Measurements from ENCODE around the gene ARHGAP22. TPM values are rescaled to one million over a fixed set of nuclear protein-coding genes. Genes with fewer than 3 reads are reported as not detected.

The ARHGAP22 gene
- total RNA-seq, 2 experiments from 2014 or later: 0.19 to 0.46 TPM

DNA sequence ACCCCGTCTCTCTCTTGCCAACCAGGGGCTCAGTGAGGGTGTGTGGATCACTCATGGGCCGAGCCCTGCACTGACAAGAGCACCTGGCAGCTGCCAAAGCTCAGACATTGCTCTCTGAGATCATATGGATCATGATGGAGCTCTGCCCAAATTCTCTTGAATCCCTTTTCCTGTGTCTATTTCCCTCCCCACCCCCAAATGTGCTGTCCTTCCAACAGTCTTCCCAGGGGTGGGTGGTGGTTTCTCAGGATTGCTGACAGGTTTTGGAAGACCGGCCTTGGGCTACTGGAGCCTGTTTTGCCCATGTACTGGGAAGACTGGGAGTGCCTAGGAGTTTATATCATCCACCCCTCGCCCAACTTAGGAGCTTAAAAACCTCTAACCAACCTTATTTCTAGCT lies 10.5 kb downstream of the ARHGAP22 start:
- Histone ChIP-seq H3K36me3 (ENCODE audit: insufficient read depth, low read length) (no peaks in the 10 kb centered on the region), H3K4me1 (ENCODE audit: insufficient read depth, low read length, poor library complexity, severe bottlenecking) (no peaks in the 10 kb centered on the region), H3K27ac (ENCODE audit: low read depth, low read length, poor library complexity, severe bottlenecking) (no peak overlapping the region), H2AFZ (ENCODE audit: low read length) (no peak overlapping the region), H3K79me2 (ENCODE audit: insufficient read depth, low read depth, low read length) (no peaks in the 10 kb centered on the region), H4K20me1 (ENCODE audit: insufficient read depth, low read length) (no peaks in the 10 kb centered on the region), H3K4me2 (ENCODE audit: low read length) (no peak overlapping the region), H3K9me2 (ENCODE audit: insufficient read depth, low read length) (no peaks in the 10 kb centered on the region), H3K4me3 (ENCODE audit: low read depth, low read length, poor library complexity, severe bottlenecking) (no peak overlapping the region), H3K9me3 (ENCODE audit: low read length) (no peaks in the 10 kb centered on the region)
- no peak for DNase-seq (ENCODE audit: low spot score)
- BruUV-seq (replicated peaks): no TSS peak
- CTCF ChIA-PET (ENCODE audit: unreplicated experiment): no interaction called here
- intact Hi-C loops (cut with micrococcal nuclease; ENCODE audit: unreplicated experiment): no loop called here
- no peak for TF ChIP-seq EZH2phosphoT487 (IDR thresholded peaks at IDR 0.05; ENCODE audit: borderline replicate concordance, low read depth, low read length)
- TF ChIP-seq, protein P1, sequence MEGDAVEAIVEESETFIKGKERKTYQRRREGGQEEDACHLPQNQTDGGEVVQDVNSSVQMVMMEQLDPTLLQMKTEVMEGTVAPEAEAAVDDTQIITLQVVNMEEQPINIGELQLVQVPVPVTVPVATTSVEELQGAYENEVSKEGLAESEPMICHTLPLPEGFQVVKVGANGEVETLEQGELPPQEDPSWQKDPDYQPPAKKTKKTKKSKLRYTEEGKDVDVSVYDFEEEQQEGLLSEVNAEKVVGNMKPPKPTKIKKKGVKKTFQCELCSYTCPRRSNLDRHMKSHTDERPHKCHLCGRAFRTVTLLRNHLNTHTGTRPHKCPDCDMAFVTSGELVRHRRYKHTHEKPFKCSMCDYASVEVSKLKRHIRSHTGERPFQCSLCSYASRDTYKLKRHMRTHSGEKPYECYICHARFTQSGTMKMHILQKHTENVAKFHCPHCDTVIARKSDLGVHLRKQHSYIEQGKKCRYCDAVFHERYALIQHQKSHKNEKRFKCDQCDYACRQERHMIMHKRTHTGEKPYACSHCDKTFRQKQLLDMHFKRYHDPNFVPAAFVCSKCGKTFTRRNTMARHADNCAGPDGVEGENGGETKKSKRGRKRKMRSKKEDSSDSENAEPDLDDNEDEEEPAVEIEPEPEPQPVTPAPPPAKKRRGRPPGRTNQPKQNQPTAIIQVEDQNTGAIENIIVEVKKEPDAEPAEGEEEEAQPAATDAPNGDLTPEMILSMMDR (conservative IDR thresholded peaks at IDR 0.05; ENCODE audit: low read length): no peak
- POLR2A ChIA-PET: interaction anchor here (0.6 kb wide), 1 partner anchor 20 kb away, joined by 4 read pairs; no protein-coding TSS in a partner anchor

DNA sequence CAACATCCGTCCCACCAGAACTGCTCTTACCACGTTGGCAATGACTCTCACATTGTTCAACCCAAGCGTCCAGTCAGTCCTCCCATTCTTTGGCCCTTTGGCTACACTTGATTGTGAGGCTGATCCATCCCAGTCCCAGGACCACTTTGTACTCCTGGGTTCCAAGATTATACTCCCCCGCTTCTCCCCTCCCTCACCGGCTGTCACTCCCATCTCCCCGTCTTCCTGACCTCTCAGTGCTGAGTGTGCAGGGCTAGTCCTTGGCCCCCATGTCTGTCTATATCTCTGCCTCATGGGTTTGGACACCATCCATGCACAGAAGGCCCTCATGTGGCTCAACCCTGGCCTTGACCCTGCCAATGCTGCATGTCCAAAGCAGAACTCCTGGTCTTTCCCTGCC lies 12.5 kb downstream of the ARHGAP22 start:
- BruUV-seq (replicated peaks): no TSS peak
- DNase-seq (ENCODE audit: low spot score): no peak
- Histone ChIP-seq H2AFZ (ENCODE audit: low read length) (no peak overlapping the region), H3K79me2 (ENCODE audit: insufficient read depth, low read depth, low read length) (no peaks in the 10 kb centered on the region), H3K4me2 (ENCODE audit: low read length) (no peak overlapping the region), H4K20me1 (ENCODE audit: insufficient read depth, low read length) (no peaks in the 10 kb centered on the region), H3K9me3 (ENCODE audit: low read length) (no peaks in the 10 kb centered on the region), H3K27ac (ENCODE audit: low read depth, low read length, poor library complexity, severe bottlenecking) (no peak overlapping the region), H3K9me2 (ENCODE audit: insufficient read depth, low read length) (no peaks in the 10 kb centered on the region), H3K4me1 (ENCODE audit: insufficient read depth, low read length, poor library complexity, severe bottlenecking) (no peaks in the 10 kb centered on the region), H3K4me3 (ENCODE audit: low read depth, low read length, poor library complexity, severe bottlenecking) (no peak overlapping the region), H3K36me3 (ENCODE audit: insufficient read depth, low read length) (no peaks in the 10 kb centered on the region)
- POLR2A ChIA-PET: no interaction called here
- no peak for TF ChIP-seq EZH2phosphoT487 (IDR thresholded peaks at IDR 0.05; ENCODE audit: borderline replicate concordance, low read depth, low read length)
- TF ChIP-seq, protein P1 (conservative IDR thresholded peaks at IDR 0.05; ENCODE audit: low read length): no peak
- CTCF ChIA-PET (ENCODE audit: unreplicated experiment): no interaction called here
- intact Hi-C loops (cut with micrococcal nuclease; ENCODE audit: unreplicated experiment): no loop called here

DNA sequence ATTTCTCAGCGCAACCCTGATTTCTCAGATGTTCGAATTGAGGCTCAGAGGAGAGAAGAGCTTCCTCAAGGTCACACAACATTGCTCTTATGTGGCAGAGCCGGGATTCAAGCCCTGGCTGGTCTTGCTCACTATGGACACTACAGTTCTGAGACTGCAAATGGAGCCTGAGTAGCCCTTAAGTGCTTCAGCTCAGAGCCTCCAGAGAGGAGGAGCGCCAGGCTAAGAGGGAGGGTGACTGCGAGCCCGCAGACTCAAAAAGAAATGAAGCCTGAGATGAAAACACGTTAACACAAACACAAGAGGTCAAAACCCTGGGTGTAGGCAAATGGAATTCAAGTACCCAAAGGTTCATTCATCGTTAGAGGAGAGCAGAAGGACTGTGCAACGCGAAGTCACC lies 13.9 kb downstream of the ARHGAP22 start:
- no peaks in the 10 kb centered on the region for H3K36me3 ChIP-seq (ENCODE audit: insufficient read depth, low read length)
- H2AFZ ChIP-seq (ENCODE audit: low read length): no peak overlapping the region
- no peaks in the 10 kb centered on the region for H3K9me3 ChIP-seq (ENCODE audit: low read length)
- no peak overlapping the region for H3K4me3 ChIP-seq (ENCODE audit: low read depth, low read length, poor library complexity, severe bottlenecking)
- no peaks in the 10 kb centered on the region for H3K79me2 ChIP-seq (ENCODE audit: insufficient read depth, low read depth, low read length)
- ChIA-PET CTCF (ENCODE audit: unreplicated experiment) (no interaction called here), POLR2A (interaction anchor here (0.9 kb wide), 1 partner anchor 61 kb away, joined by 3 read pairs; no protein-coding TSS in a partner anchor)
- H4K20me1 ChIP-seq (ENCODE audit: insufficient read depth, low read length): no peaks in the 10 kb centered on the region
- TF ChIP-seq, protein P1 (conservative IDR thresholded peaks at IDR 0.05; ENCODE audit: low read length): no peak
- no peak for TF ChIP-seq EZH2phosphoT487 (IDR thresholded peaks at IDR 0.05; ENCODE audit: borderline replicate concordance, low read depth, low read length)
- intact Hi-C loops (cut with micrococcal nuclease; ENCODE audit: unreplicated experiment): no loop called here
- no peaks in the 10 kb centered on the region for H3K4me1 ChIP-seq (ENCODE audit: insufficient read depth, low read length, poor library complexity, severe bottlenecking)
- no peak overlapping the region for H3K4me2 ChIP-seq (ENCODE audit: low read length)
- no peak for DNase-seq (ENCODE audit: low spot score)
- no peaks in the 10 kb centered on the region for H3K9me2 ChIP-seq (ENCODE audit: insufficient read depth, low read length)
- H3K27ac ChIP-seq (ENCODE audit: low read depth, low read length, poor library complexity, severe bottlenecking): no peak overlapping the region
- no TSS peak for BruUV-seq (replicated peaks)

All from OCI-LY7 (cell line).